ENCODE results near the gene ADCY4. TPM values are rescaled to one million over a fixed set of nuclear protein-coding genes. Genes with fewer than 3 reads are reported as not detected.
A peak's percentile ranks its signal among the peaks of the same experiment; 100 is the strongest.

Gene ADCY4
- total and polyA plus RNA-seq, 2 of the 13 experiments (the other 11 are each of a cell fraction or from before 2014, with no cell fraction given): 0.03 TPM; not detected in 1

- peak; percentile 80; the same call in 1 of the 2 replicates for TF ChIP-seq ATF2 (CRISPR knock-in tag; IDR thresholded peaks at IDR 0.05)
- no peak for TF ChIP-seq ZNF589 (CRISPR knock-in tag; conservative IDR thresholded peaks at IDR 0.05)
- peak; percentile 70 for TF ChIP-seq FOSL1 (CRISPR knock-in tag; IDR thresholded peaks at IDR 0.05; ENCODE audit: borderline replicate concordance)
- peak; percentile 91; the same call in 1 of the 2 replicates for TF ChIP-seq ZNF180 (CRISPR knock-in tag; IDR thresholded peaks at IDR 0.05; ENCODE audit: borderline replicate concordance, low read depth)
- peak; percentile 32; the same call in 1 of the 2 replicates for TF ChIP-seq GTF3A (CRISPR knock-in tag; conservative IDR thresholded peaks at IDR 0.05)
- peak; percentile 85 for TF ChIP-seq RXRB (CRISPR knock-in tag; IDR thresholded peaks at IDR 0.05; ENCODE audit: borderline replicate concordance)
- TF ChIP-seq POLR2AphosphoS5 (IDR thresholded peaks at IDR 0.05; ENCODE audit: low read depth, low read length): peak; percentile 38
- TF ChIP-seq ZNF318 (CRISPR knock-in tag; IDR thresholded peaks at IDR 0.05): no peak; the same call in 1 of the 2 replicates
- no peak for TF ChIP-seq NR3C1 (CRISPR knock-in tag; IDR thresholded peaks at IDR 0.05)
- peak; percentile 40; the same call in 1 of the 2 replicates for TF ChIP-seq ZNF644 (CRISPR knock-in tag; IDR thresholded peaks at IDR 0.05; ENCODE audit: low read depth)
- no peak for TF ChIP-seq RFX1 (IDR thresholded peaks at IDR 0.05)
- TF ChIP-seq ZBTB7B (CRISPR knock-in tag; IDR thresholded peaks at IDR 0.05): peak; percentile 79; the same call in 1 of the 2 replicates
- TF ChIP-seq KDM4B (CRISPR knock-in tag; IDR thresholded peaks at IDR 0.05): peak; percentile 75; the same call in 1 of the 2 replicates
- TF ChIP-seq JDP2 (CRISPR knock-in tag; IDR thresholded peaks at IDR 0.05; ENCODE audit: borderline replicate concordance): no peak
- TF ChIP-seq FOXK2 (IDR thresholded peaks at IDR 0.05): no peak
- TF ChIP-seq PRDM4 (CRISPR knock-in tag; IDR thresholded peaks at IDR 0.05; ENCODE audit: borderline replicate concordance): no peak; the same call in 1 of the 2 replicates
- peak; percentile 94 for TF ChIP-seq ZNF441 (CRISPR knock-in tag; IDR thresholded peaks at IDR 0.05; ENCODE audit: borderline replicate concordance)
- TF ChIP-seq TRIM24 (CRISPR knock-in tag; IDR thresholded peaks at IDR 0.05): no peak
Measured at GRCh38 chr14:24315807-24316596, 18.9 kb downstream of the ADCY4 start (continued).

Data from HepG2 (cell line).